Activated CD4-positive, alpha-beta T cell treated with anti-CD3 and anti-CD28 coated beads, Interleukin-2, Interleukin-4, amounts not matched to agents 100 ng/mL and 50 ng/mL, durations not matched to agents 16 hours and 8 hours (primary cell): ENCODE data around the gene EXOC3L4.

Source experiments
- DNase-seq: peaks from one replicate; pipeline ENCODE4 v3.0.0-alpha.2; 2020; ENCODE audit warnings: low spot score

EXOC3L4 gene

GRCh38 chr14:103121846-103122584, 27.5 kb downstream of the EXOC3L4 start:
- DNase-seq = no peak

GRCh38 chr14:103122585-103122946, 28.0 kb downstream of the EXOC3L4 start:
- DNase-seq = no peak

- no peak for DNase-seq
Observed at GRCh38 chr14:103122947-103123633, 28.6 kb downstream of the EXOC3L4 start, which contains the start of gene TNFAIP2. Gene TNFAIP2, plus strand, starts transcription at chr14:103123461. Its CDS starts 2,997 bp downstream, at chr14:103126458.

GRCh38 chr14:103123634-103124500, 29.3 kb downstream of the EXOC3L4 start:
- no peak for DNase-seq

GRCh38 chr14:103124501-103125001, 30.0 kb downstream of the EXOC3L4 start:
- DNase-seq = no peak

GRCh38 chr14:103125098-103126070, 30.9 kb downstream of the EXOC3L4 start:
- DNase-seq = no peak

DNA sequence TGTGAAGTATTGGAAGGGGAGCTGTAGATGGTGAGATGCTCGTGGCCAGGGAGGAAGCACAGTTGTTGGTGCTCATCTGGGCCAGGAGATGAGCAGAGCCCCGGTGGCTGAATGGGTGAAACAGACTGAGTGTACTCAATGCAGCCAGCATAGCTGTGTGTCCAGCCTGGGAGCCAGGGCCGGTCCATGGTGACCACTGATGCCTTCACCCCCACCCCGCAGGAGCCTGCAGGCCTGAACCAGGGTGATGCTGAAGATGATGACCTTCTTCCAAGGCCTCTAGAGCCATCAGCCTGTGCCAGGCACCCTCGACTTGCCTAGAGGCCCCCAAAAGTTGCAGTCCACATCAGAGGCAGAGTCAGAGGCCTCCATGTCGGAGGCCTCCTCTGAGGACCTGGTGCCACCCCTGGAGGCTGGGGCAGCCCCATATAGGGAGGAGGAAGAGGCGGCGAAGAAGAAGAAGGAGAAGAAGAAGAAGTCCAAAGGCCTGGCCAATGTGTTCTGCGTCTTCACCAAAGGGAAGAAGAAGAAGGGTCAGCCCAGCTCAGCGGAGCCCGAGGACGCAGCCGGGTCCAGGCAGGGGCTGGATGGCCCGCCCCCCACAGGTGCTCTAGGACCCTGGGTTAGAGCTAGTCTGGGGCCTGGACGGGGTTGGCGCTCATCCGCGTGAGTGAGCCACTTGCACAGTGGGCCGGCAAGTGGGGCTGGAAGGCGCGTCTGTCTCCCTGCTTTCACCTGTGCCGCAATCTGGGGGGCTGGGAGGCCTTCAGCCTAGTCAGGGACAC, 31.8 kb downstream of the EXOC3L4 start:
- no peak for DNase-seq

DNA sequence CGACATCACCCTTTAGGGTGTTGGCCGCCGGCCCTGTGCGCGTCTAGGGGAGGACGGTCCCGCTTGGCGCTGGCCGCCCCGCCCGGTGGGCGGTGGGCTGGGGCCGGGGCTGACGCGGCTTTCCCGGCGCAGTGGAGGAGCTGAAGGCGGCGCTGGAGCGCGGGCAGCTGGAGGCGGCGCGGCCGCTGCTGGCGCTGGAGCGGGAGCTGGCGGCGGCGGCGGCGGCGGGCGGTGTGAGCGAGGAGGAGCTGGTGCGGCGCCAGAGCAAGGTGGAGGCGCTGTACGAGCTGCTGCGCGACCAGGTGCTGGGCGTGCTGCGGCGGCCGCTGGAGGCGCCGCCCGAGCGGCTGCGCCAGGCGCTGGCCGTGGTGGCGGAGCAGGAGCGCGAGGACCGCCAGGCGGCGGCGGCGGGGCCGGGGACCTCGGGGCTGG, 32.4 kb downstream of the EXOC3L4 start:
- DNase-seq = no peak

DNA sequence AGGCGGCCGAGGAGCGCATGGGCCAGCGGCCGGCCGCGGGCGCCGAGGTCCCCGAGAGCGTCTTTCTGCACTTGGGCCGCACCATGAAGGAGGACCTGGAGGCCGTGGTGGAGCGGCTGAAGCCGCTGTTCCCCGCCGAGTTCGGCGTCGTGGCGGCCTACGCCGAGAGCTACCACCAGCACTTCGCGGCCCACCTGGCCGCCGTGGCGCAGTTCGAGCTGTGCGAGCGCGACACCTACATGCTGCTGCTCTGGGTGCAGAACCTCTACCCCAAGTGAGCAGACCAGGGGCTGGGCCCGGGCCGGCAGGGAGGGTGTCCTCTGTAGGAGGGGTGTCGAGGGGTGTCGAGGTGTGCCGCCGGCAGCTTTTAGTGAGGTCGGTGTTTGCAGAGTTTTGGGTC, 32.8 kb downstream of the EXOC3L4 start:
- DNase-seq = no peak

- DNase-seq = no peak
Observed at GRCh38 chr14:103127861-103128598, 33.5 kb downstream of the EXOC3L4 start.

- DNase-seq = no peak
Observed at GRCh38 chr14:103128631-103129300, 34.2 kb downstream of the EXOC3L4 start.

DNA sequence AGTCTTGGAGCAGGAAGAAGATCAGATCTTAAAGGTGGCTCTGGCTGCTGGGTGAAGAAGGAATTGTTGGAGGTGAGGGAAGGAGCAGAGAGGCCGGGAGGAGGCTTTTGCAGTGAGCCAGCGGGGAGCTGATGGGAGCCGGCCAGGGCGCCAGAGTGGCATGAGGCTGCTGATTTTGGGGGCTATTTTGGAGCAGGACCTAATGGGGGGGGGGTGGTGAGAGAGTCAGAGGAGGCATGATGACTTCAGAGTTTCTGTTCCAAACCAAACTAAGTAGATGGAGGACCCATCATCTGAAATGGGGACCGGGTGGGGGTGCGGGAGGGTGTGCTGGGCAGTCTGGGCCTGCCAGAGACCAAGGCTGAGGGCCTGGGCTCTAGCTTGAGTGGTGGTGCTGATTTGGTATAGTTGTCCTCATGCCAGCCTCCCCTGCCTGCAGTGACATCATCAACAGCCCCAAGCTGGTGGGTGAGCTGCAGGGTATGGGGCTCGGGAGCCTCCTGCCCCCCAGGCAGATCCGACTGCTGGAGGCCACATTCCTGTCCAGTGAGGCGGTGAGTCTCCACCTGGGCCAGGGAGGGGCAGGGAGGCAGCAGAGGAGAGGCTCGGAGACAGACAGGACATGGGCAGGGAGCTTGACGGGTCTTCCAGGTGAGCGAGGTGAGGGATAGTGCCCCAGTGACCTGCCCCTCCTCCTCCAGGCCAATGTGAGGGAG, 34.9 kb downstream of the EXOC3L4 start:
- no peak for DNase-seq

GRCh38 chr14:103130017-103130764, 35.7 kb downstream of the EXOC3L4 start:
- no peak for DNase-seq

- DNase-seq = no peak
Observed at GRCh38 chr14:103130965-103131364, 36.4 kb downstream of the EXOC3L4 start.

- DNase-seq = no peak
Observed at GRCh38 chr14:103131580-103131979, 37.1 kb downstream of the EXOC3L4 start.

GRCh38 chr14:103132381-103133209, 38.1 kb downstream of the EXOC3L4 start:
- no peak for DNase-seq
